ENCODE data around the gene HDAC4. TPM values are rescaled to one million over a fixed set of nuclear protein-coding genes. Genes with fewer than 3 reads are reported as not detected.

Gene HDAC4
- total RNA-seq, 1 donor from 2014 or later: 39.0 TPM

- H3K4me1 Mint-ChIP-seq (ENCODE audit: unreplicated experiment): peaks cover 5% of the 10 kb centered on the region
- DNase-seq (ENCODE audit: extremely low spot score, unreplicated experiment): no peak
- H3K27ac Mint-ChIP-seq: no peak overlapping the region
- H3K9me3 Mint-ChIP-seq: no peaks in the 10 kb centered on the region
- H3K4me3 Mint-ChIP-seq: no peak overlapping the region
- TF ChIP-seq CTCF (conservative IDR thresholded peaks at IDR 0.05): no peak
- H3K36me3 Mint-ChIP-seq: peaks cover 22% of the 10 kb centered on the region
- no peaks in the 10 kb centered on the region for H3K27me3 Mint-ChIP-seq
Measured at GRCh38 chr2:239343946-239344856, 56.6 kb downstream of the HDAC4 start.

- no peak for TF ChIP-seq CTCF (conservative IDR thresholded peaks at IDR 0.05)
- DNase-seq (ENCODE audit: extremely low spot score, unreplicated experiment): no peak
- Mint-ChIP-seq H3K36me3 (peaks cover 21% of the 10 kb centered on the region), H3K27me3 (no peaks in the 10 kb centered on the region), H3K4me3 (no peak overlapping the region), H3K4me1 (ENCODE audit: unreplicated experiment) (peaks cover 5% of the 10 kb centered on the region), H3K27ac (no peak overlapping the region), H3K9me3 (no peaks in the 10 kb centered on the region)
Measured at GRCh38 chr2:239343460-239343859, 57.4 kb downstream of the HDAC4 start.

DNA sequence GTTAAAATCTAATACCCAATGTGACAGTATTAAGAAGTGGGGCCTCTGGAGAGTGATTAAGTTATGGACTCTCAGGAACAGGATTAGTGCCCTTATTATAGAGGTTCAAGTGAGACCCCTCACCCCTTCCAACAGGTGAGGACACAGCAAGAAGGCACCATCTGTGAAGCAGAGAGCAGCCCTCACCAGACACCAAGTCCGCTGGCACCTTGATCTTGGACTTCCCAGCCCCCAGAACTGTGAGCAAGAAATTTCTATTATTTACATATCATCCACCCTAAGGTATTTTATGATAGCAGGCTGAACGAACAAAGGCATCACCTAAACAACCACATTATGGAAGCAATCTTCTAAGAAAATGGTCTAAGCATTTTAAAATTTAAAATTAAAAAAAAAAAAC, 59.0 kb downstream of the HDAC4 start:
- no peak overlapping the region for H3K27ac Mint-ChIP-seq

GRCh38 chr2:239341146-239341732, 59.6 kb downstream of the HDAC4 start:
- Mint-ChIP-seq H3K9me3 (no peaks in the 10 kb centered on the region), H3K4me3 (no peak overlapping the region), H3K27ac (no peak overlapping the region), H3K27me3 (no peaks in the 10 kb centered on the region), H3K36me3 (peaks cover 21% of the 10 kb centered on the region), H3K4me1 (ENCODE audit: unreplicated experiment) (peaks cover 21% of the 10 kb centered on the region)
- no peak for DNase-seq (ENCODE audit: extremely low spot score, unreplicated experiment)
- TF ChIP-seq CTCF (conservative IDR thresholded peaks at IDR 0.05): no peak

More for the DNA sequence above, 59.0 kb downstream of the HDAC4 start:
- no peaks in the 10 kb centered on the region for H3K9me3 Mint-ChIP-seq
- no peak overlapping the region for H3K4me3 Mint-ChIP-seq
- no peaks in the 10 kb centered on the region for H3K27me3 Mint-ChIP-seq
- no peak for DNase-seq (ENCODE audit: extremely low spot score, unreplicated experiment)
- peaks cover 21% of the 10 kb centered on the region for H3K36me3 Mint-ChIP-seq
- no peak for TF ChIP-seq CTCF (conservative IDR thresholded peaks at IDR 0.05)
- H3K4me1 Mint-ChIP-seq (ENCODE audit: unreplicated experiment): peaks cover 19% of the 10 kb centered on the region

DNA sequence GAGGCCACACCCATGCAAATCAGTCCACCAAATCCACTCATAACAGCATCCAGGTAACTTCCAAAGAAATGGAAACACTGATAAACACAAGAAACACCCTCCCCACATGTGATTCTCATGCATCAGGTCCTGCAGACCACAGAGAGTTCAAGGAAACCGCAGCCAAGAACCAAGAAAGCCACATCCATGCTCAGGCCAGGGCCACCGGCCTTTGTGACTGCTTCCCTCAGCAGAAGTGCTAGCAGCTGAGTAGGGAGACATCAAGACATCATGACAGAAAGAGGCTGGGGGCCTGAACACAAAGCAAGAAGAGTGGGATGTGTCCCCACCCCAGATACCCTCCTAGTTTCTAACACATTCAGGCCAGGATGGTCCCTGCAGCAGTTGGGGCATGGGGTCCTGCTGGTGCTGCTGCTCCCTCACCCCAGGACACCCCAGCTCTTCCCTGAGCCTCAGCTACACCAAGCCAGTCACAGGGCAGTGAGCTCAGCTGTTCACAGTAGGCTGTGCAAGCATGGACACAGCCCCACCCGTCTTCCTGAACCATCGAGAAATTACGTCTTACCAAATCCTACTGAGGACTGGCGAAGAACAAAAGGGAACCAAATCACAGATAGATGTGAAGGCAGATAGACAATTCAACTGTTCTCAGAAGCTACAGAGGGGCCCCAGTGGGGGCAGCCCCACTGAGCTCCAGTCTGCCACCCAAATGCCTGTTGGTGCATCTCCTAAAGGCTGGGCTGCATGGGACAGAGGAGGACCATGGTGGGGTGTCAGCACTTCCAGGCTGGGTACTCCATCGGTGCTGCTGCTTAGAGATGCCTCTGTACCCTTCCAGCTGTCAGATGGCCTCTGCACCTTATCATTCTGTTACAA, 60.9 kb downstream of the HDAC4 start:
- Mint-ChIP-seq H3K36me3 (peaks cover 21% of the 10 kb centered on the region), H3K4me3 (no peak overlapping the region), H3K27ac (peak overlapping the region; percentile 21), H3K4me1 (ENCODE audit: unreplicated experiment) (peaks cover 21% of the 10 kb centered on the region), H3K9me3 (no peaks in the 10 kb centered on the region), H3K27me3 (no peaks in the 10 kb centered on the region)
- DNase-seq (ENCODE audit: extremely low spot score, unreplicated experiment): no peak
- no peak for TF ChIP-seq CTCF (conservative IDR thresholded peaks at IDR 0.05)

Data from type B pancreatic cell (in vitro differentiated cells).